ENCODE results near the gene MICA. TPM values are rescaled to one million over a fixed set of nuclear protein-coding genes. Genes with fewer than 3 reads are reported as not detected.
"Not testable (repeated sequence)": the region's sequence is repeated elsewhere in the genome, so short reads cannot be mapped to it uniquely, and the experiment has no call there.

MICA gene
- total RNA-seq, 1 donor from 2014 or later, result 19.9 TPM

- no peak overlapping the region for H3K4me3 ChIP-seq
- intact Hi-C loops (cut with DNase I), result no loop called here
- no peaks in the 10 kb centered on the region for H3K27me3 ChIP-seq
- H3K27ac ChIP-seq, result no peak overlapping the region
- DNase-seq (ENCODE audit: extremely low spot score in 2 of 2), result no peak
- no peak for TF ChIP-seq CTCF (IDR thresholded peaks at IDR 0.05)
- TF ChIP-seq POLR2A (IDR thresholded peaks at IDR 0.05), result no peak
- no peak for TF ChIP-seq POLR2AphosphoS5 (IDR thresholded peaks at IDR 0.05; ENCODE audit: insufficient read depth in 1 of 2, low read depth in 1 of 2)
- no peaks in the 10 kb centered on the region for H3K36me3 ChIP-seq
- no peaks in the 10 kb centered on the region for H3K9me3 ChIP-seq
- no peaks in the 10 kb centered on the region for H3K4me1 ChIP-seq
Measured at GRCh38 chr6:31422587-31422986, 19.2 kb downstream of the MICA start.

- Histone ChIP-seq H3K4me1 (no peaks in the 10 kb centered on the region), H3K9me3 (no peaks in the 10 kb centered on the region), H3K36me3 (no peaks in the 10 kb centered on the region), H3K4me3 (no peak overlapping the region), H3K27ac (no peak overlapping the region), H3K27me3 (no peaks in the 10 kb centered on the region)
- TF ChIP-seq CTCF (IDR thresholded peaks at IDR 0.05), result no peak
- no peak for TF ChIP-seq POLR2AphosphoS5 (IDR thresholded peaks at IDR 0.05; ENCODE audit: insufficient read depth in 1 of 2, low read depth in 1 of 2)
- no peak for TF ChIP-seq POLR2A (IDR thresholded peaks at IDR 0.05)
- no peak for DNase-seq (ENCODE audit: extremely low spot score in 2 of 2)
- intact Hi-C loops (cut with DNase I), result no loop called here
Measured at GRCh38 chr6:31423550-31423949, 20.2 kb downstream of the MICA start.

GRCh38 chr6:31426395-31427354 lies 23.3 kb downstream of the MICA start:
- Histone ChIP-seq H3K27me3 (no peaks in the 10 kb centered on the region), H3K4me3 (no peak overlapping the region), H3K4me1 (no peaks in the 10 kb centered on the region), H3K27ac (no peak overlapping the region), H3K9me3 (no peaks in the 10 kb centered on the region), H3K36me3 (no peaks in the 10 kb centered on the region)
- TF ChIP-seq POLR2AphosphoS5 (IDR thresholded peaks at IDR 0.05; ENCODE audit: insufficient read depth in 1 of 2, low read depth in 1 of 2), result no peak
- TF ChIP-seq CTCF (IDR thresholded peaks at IDR 0.05), result no peak
- TF ChIP-seq POLR2A (IDR thresholded peaks at IDR 0.05), result no peak
- intact Hi-C loops (cut with DNase I), result no loop called here
- DNase-seq (ENCODE audit: extremely low spot score in 2 of 2), result no peak

- TF ChIP-seq POLR2A (IDR thresholded peaks at IDR 0.05) (no peak), POLR2AphosphoS5 (IDR thresholded peaks at IDR 0.05; ENCODE audit: insufficient read depth in 1 of 2, low read depth in 1 of 2) (no peak), CTCF (IDR thresholded peaks at IDR 0.05) (no peak)
- H3K4me1 ChIP-seq, result no peaks in the 10 kb centered on the region
Measured at GRCh38 chr6:31430449-31430848, 27.1 kb downstream of the MICA start.

GRCh38 chr6:31435051-31435450 lies 31.7 kb downstream of the MICA start:
- H3K36me3 ChIP-seq; intact Hi-C loops (cut with DNase I); H3K9me3 ChIP-seq; H3K4me3 ChIP-seq; H3K27me3 ChIP-seq; H3K27ac ChIP-seq; H3K4me1 ChIP-seq: not testable (repeated sequence)
- DNase-seq (ENCODE audit: extremely low spot score in 2 of 2), result peak; percentile 5 to 16

More at GRCh38 chr6:31430449-31430848, 27.1 kb downstream of the MICA start:
- Histone ChIP-seq H3K36me3 (no peaks in the 10 kb centered on the region), H3K4me3 (no peak overlapping the region), H3K9me3 (no peaks in the 10 kb centered on the region), H3K27ac (no peak overlapping the region), H3K27me3 (no peaks in the 10 kb centered on the region)
- intact Hi-C loops (cut with DNase I), result no loop called here
- DNase-seq (ENCODE audit: extremely low spot score in 2 of 2), result no peak
